Measurements from ENCODE around the gene NF1.

DNA sequence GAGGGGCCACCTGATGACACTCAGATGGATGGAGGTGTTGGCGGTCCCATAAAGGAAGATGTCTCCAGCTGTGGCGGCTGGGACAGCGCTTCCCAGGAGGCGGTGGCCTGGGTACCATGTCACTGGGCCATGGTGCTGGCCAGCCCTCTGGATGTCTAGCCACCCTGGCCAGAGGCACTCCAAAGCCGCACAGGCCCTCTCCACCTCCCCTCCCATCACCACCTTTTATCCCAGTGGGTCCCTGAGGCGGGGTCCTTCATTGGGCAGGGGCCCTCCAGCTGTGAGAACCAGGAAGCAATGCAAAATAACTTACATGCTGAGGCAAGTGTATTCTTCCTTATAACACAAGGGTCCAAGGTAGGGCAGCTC, 319.8 kb downstream of the NF1 start:
- TF ChIP-seq CTCF (IDR thresholded peaks at IDR 0.05) (no peak), POLR2A (IDR thresholded peaks at IDR 0.05) (no peak), EP300 (IDR thresholded peaks at IDR 0.05) (no peak)

All from tibial nerve (tissue), 4 donors.